ENCODE results near the gene PAK4.
"Not testable (repeated sequence)": the region's sequence is repeated elsewhere in the genome, so short reads cannot be mapped to it uniquely, and the experiment has no call there.

Gene PAK4

DNA sequence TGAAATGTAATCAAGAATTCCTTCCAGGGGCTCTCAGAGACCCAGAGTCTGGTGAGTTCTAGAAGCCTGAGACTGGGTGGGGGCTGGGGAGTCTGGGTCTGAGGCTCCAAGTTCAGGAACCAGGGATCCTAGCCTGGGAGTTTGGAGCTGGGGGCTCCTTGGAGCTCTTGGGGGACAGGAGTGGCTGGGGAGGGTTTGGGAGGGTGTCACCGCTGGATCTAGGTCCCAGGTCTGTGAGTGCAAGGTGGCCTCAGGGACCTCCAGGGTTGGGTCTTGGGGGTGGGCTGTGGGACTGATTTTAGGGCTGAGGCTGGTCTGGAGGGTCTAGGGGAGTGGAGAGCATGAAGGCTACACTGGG is 77.4 kb downstream of the PAK4 start:
- DNase-seq (ENCODE audit: extremely low read depth in 1 of 2, low read depth in 1 of 2), result no peak

DNA sequence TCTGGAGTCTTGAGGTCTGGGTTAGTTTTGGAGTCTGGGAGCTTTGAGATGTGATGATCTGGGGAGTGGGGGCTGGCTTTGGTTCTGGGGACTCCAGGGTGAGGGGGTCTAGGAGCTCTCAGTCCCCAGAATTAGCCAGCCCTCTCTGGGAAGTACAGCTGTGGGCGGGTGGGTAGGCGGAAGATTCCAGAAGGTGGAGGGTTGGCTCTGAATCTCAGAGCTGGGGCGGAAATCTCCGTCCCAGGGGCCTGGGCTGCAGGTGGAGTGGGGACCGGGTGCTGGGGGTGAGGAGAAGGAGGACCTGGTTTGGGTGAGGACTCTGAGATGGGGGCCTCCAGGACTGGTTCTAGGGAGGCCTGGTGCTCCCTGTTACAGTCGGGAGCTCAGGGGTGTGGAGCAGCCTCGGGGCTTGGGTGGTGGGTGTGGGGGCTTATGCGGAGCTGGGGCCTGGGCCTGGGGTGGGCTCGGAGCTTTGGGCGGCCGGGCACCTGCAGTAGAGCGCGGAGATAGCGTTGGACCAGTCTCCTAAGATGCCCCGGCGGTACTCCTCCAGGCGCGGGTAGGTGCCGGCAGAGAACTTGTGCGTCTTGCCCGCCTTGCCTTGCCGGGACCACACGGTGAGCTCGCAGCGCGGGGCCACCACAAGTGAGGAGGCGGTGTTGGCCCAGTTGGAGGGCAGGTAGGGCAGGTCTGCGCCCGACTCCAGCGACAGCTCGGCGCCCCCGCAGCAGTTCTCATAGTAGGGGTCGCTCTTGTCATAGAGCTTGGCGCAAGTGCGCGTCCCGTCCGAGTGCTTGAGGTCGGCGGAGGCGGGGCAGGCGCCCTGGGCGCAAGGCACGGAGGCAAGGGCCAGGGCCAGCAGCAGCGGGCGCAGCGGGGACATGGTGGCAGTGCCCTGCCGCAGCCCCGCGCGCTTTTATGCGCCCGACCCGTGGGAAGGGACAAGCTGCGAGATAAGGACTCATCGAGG is 78.1 kb downstream of the PAK4 start, which contains the start of gene SYCN:
Gene SYCN, minus strand, starts transcription at position 892 of the 970 bp plus-strand sequence. Its CDS starts 9 bp downstream, at position 883.
- no peak for DNase-seq (ENCODE audit: extremely low read depth in 1 of 2, low read depth in 1 of 2)

DNA sequence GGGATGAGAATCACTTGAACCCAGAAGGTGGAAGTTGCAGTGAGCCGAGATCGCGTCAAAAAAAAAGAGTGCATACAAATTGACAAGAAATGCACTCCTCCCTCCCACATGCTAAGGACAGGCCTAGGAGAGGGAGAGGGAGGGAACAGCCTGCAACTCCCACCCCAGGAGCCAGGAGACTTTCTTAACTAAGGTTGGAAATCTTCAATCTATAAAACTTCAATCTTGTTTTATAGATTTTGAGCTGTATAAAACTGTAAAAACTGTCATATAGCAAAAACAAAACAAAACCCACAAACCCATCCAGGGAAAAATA is 79.8 kb downstream of the PAK4 start:
- no peak for DNase-seq (ENCODE audit: extremely low read depth in 1 of 2, low read depth in 1 of 2)

DNA sequence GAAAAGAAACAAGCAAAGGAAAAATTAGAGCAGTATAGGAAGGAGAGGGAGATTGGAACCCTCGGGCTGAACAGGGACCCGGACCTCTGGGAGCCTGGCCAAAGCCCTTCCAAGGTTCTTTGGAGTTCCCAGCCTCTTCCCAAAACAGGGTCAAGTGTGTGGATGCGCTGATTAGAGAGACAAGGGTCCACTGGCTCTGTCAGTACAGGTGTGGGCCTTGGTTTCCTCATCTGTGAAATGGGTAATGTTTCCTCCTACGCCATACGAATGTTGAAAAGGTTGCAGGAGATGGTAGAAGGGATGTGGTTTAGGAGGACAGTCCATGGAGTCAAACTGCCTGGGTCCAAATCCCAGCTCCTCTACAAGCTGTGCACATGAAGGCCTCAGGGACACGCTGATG is 80.5 kb downstream of the PAK4 start:
- DNase-seq (ENCODE audit: extremely low read depth in 1 of 2, low read depth in 1 of 2), result no peak

DNA sequence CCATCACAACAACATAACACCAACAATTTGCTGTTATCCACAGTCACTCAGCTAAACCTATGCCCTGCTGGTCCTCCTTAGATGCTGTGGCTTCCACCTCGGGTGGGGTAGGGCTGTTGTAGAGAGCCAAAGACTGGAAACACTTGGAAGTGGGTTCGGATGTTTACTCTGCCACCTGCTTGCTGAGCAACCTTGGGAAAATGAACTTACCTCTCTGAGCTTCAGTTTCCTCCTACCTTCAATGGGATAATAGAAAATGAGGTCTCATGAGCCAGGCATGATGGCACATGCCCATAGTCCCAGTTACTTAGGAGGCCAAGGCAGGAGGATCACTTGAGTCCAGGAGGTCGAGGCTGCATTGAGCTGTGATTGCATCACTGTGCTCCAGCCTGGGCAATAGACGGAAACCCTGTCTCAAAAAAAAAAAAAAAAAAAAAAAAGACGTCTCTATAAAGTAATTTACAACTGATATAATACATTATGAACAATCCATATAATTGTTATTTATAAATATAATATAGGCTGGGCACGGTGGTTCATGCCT is 81.8 kb downstream of the PAK4 start:
- DNase-seq (ENCODE audit: extremely low read depth in 1 of 2, low read depth in 1 of 2), result no peak

DNA sequence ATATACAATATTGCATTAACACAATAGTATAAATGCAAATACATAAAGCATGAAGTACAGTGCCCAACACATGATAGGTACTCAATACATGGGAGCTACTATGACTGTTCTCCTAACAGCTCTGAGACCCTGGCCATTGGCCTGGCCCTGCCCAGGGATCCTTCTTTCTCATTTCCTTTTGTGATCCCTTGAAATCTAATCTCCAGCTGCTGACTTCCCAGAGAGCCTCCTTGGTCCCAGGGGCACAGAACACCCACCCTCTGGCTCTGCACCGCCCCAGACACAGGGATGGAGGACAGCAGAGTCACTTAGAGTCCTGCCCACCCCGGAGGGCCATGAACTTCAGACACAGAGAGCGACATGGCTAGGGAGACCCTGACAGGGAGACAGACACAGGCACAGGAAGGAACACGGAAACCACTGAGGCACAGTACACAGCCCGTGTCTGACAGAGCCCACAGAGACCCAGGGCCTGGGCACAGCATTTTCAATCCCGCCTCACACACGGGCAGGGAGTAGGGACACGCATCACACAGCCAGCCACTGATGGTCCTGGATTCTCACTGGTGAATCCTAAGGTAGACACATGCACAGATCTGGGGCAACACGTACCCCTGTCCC is 82.7 kb downstream of the PAK4 start:
- no peak for DNase-seq (ENCODE audit: extremely low read depth in 1 of 2, low read depth in 1 of 2)

DNA sequence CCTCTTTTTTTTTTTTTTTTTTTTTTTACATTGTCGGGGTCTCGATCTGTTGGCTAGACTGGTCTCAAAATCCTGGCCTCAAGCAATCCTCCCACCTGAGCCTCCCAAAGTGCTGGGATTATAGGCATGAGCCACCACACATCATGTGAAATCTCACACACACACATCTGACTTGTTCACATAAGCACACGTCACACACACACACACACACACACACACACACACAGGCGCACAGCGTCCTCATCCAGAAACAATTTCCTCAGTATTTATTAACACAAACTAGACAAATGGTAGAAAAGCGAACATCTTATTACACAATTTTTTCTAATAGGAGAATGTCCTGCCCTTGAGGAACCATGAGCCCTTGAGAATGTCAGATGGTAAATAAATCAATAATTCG is 83.6 kb downstream of the PAK4 start:
- no peak for DNase-seq (ENCODE audit: extremely low read depth in 1 of 2, low read depth in 1 of 2)

DNA sequence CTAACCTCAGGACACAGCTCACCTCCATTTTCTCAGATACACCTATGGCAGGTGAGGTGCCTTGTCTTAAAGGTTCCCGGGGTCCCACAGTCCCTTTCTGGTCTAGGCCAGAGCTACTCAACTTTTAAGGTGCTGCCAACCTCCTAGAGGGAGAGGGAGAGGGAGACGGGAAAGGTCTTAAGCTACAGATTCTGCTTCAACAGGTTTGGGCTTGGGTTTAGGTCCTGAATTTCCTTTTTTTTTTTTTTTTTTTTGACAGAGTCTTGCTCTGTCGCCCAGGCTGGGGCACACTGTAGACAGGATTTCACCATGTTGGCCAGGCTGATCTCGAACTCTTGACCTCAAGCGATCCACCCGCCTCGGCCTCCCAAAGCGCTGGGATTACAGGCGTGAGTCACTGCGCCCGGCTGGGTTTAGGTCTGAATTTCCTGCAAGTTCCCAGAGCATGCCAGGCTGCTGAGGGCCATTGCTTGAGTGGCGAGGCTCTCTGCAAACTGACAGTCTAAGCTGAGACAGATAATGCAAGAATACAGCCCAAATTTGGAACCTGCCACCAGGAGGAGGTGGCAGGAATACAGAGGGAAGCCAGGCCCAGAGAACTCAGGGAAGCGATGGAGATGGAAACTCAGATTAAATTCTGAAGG is 86.3 kb downstream of the PAK4 start:
- no peak for DNase-seq (ENCODE audit: extremely low read depth in 1 of 2, low read depth in 1 of 2)

DNA sequence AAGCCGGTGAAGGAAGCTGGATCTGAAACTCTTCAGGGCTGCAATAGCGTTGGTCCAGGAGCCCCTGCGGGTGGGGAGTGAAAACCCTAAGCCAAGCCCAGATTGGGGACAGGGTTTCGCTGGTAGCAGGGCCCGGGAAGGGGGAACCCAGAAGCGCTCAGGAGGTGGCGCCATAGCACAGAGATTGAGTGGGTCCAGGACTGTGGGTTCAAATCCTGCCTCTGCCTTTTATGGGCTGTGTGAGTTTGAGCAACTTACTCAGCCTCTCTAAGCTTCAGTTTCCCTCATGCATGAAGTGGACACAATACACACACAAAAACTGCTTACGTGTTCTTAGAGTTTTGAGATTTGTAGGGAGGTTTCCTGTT is 86.8 kb downstream of the PAK4 start:
- peak; percentile 26 to 38 for DNase-seq (ENCODE audit: extremely low read depth in 1 of 2, low read depth in 1 of 2)

DNA sequence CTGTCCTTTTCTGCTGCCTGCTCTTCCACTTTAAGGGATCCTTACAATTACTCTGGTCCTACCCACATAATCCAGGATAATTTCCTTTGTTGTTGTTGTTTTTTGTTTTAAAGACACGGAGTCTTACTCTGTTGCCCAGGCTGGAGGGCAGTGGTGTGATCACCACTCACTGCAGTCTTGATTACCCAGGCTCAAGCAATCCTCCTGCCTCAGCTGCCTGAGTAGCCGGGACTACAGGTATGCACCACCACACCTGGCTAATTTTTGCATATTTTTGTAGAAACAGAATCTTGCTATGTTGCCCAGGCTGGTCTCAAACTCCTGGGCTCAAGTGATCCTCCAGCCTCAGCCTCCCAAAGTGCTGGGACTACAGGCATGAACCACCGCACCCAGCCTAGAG is 89.7 kb downstream of the PAK4 start:
- not testable (repeated sequence) for DNase-seq (ENCODE audit: extremely low read depth in 1 of 2, low read depth in 1 of 2)

DNA sequence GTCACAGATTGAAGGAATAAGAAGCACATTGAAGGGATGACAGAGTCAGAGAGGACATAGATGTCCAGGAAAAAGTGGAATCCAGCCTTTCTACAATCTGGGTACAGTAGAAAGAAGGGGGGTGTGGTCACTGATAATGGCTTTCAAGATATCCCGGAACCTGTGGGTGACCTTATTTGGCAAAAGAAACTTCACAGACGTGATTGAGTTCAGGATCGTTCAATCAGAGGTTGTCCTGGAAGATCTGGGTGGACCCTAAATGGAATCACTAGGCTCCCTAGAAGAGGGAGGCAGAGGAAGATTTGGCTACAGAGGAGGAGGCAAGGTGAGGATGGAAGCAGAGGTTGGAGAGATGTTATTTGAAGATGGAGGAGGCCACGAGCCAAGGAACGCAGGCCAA is 91.5 kb downstream of the PAK4 start:
- DNase-seq (ENCODE audit: extremely low read depth in 1 of 2, low read depth in 1 of 2), result no peak

DNA sequence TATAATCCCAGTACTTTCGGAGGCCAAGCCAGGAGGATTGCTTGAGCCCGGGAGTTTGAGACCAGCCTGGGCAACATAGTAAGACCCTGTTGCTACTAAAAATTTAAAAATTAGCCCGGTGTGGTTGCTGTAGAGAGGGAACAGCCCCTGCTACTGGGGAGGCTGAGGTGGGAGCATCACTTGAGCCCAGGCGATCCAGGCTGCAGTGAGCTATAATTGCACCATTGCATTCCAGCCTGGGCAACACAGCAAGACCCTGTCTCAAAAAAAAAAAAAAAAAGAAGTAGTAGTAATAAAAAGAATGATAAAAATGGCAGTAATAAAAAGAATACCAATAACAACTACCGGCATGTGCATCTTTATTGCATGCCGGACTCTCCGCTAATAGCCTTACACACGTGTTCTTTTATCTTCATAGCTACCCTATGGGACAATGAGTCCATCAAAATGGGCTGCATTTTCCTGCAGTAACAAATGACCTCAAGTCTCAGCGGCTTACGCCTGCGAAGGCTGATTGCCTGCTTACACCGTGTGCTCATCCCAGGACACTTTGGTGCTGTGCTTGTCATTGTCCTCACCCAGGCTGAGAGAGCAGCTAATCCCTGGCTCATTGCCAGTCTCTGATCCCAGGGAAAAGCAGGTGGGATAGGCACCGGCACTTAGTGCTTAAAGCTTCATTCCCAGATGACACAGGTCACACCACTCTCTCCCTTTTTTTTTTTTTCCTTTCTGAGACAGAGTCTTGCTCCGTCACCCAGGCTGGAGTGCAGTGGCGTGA is 92.8 kb downstream of the PAK4 start:
- no peak for DNase-seq (ENCODE audit: extremely low read depth in 1 of 2, low read depth in 1 of 2)

DNA sequence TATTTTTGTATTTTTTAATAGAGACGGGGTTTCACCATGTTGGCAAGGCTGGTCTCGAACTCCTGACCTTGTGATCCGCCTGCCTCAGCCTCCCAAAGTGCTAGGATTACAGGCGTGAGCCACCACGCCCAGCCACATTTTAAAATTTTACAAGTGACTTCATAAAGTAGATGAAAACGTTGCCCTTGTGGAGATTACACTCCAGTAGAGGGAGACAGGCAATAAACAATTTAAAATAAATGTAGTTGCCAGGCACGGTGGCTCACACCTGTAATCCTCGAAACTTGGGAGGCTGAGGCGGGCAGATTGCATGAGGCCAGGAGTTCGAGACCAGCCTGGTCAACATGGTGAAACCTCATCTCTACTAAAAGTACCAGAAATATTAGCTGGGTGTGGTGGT is 93.5 kb downstream of the PAK4 start:
- DNase-seq (ENCODE audit: extremely low read depth in 1 of 2, low read depth in 1 of 2), result not testable (repeated sequence)

DNA sequence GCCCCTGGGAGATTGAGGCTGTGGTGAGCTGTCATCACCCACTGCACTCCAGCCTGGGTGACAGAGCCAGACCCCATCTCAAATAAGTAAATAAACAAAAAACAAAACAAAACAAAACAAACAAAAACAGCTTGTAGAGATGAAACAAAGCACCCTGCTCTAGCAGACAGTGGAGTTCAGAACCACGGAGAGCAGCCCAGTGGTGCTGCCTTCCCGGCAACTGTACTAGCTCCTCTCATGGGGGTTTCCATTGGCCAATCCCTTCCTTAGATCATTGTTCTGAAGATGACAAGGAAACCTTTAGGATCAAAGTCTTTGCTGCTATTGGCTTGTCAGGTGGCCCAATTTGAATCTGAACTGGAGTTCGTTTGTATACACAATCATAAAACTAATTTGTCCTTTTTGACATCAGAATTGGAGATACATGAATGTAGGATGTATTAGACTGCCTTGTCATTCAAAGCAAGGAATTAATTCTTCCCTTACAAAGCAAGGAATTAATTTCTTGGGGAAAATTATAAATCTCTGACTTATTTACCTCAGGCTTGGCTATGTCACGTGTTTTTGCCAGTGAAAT is 98.2 kb downstream of the PAK4 start:
- DNase-seq (ENCODE audit: extremely low read depth in 1 of 2, low read depth in 1 of 2), result no peak

DNA sequence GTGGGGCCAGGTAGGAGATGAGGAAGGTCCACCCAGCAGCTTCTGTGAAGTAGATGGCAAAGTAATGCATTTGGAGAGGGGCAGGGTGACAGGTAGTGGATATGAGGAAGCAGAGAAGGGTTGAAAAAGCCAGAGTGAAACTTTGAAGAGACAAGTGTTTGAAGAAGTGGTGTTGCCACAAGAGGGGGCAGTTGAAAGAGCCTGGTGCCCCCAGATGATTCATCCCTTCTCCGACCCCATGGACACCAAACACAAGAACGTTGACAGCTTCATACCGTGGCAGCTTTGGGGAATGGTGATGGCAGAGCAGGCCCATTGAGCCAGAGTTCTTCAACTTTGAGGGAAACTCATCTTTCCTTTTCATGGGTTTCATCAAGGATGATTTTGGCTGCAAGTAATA is 99.3 kb downstream of the PAK4 start:
- DNase-seq (ENCODE audit: extremely low read depth in 1 of 2, low read depth in 1 of 2), result no peak

All from stimulated activated CD8-positive, alpha-beta memory T cell treated with anti-CD3 and anti-CD28 coated beads, Interleukin-7, amount 100 ng/mL, for 48 hours (primary cell).